Measurements from ENCODE around the gene SELPLG. TPM values are rescaled to one million over a fixed set of nuclear protein-coding genes. Genes with fewer than 3 reads are reported as not detected.
"Not testable (repeated sequence)": the region's sequence is repeated elsewhere in the genome, so short reads cannot be mapped to it uniquely, and the experiment has no call there.

Gene SELPLG
- total RNA-seq, 1 donor from 2014 or later: 4.3 TPM

- DNase-seq (ENCODE audit: low spot score): no peak
Measured at GRCh38 chr12:108638997-108639822, 5.5 kb upstream of the SELPLG start.

GRCh38 chr12:108638141-108638827 is 4.6 kb upstream of the SELPLG start:
- DNase-seq (ENCODE audit: low spot score): no peak

- no peak for DNase-seq (ENCODE audit: low spot score)
Measured at GRCh38 chr12:108637222-108637971, 3.7 kb upstream of the SELPLG start.

GRCh38 chr12:108635997-108636808 is 2.5 kb upstream of the SELPLG start:
- DNase-seq (ENCODE audit: low spot score): no peak

GRCh38 chr12:108635201-108635996 is 1.7 kb upstream of the SELPLG start:
- DNase-seq (ENCODE audit: low spot score): no peak

GRCh38 chr12:108634341-108634751 is 652 bp upstream of the SELPLG start:
- no peak for DNase-seq (ENCODE audit: low spot score)

- DNase-seq (ENCODE audit: low spot score): no peak
Measured at GRCh38 chr12:108633081-108633533, 587 bp downstream of the SELPLG start.

- not testable (repeated sequence) for DNase-seq (ENCODE audit: low spot score)
Measured at GRCh38 chr12:108631261-108631660, 2.4 kb downstream of the SELPLG start.

- DNase-seq (ENCODE audit: low spot score): no peak
Measured at GRCh38 chr12:108630481-108631207, 3.0 kb downstream of the SELPLG start.

- no peak for DNase-seq (ENCODE audit: low spot score)
Measured at GRCh38 chr12:108629824-108630476, 3.7 kb downstream of the SELPLG start.

GRCh38 chr12:108629151-108629550 is 4.5 kb downstream of the SELPLG start:
- no peak for DNase-seq (ENCODE audit: low spot score)

GRCh38 chr12:108627134-108627920 is 6.4 kb downstream of the SELPLG start:
- DNase-seq (ENCODE audit: low spot score): no peak

GRCh38 chr12:108625228-108625627 is 8.5 kb downstream of the SELPLG start:
- DNase-seq (ENCODE audit: low spot score): no peak

GRCh38 chr12:108623577-108623976 is 10.1 kb downstream of the SELPLG start:
- DNase-seq (ENCODE audit: low spot score): no peak

- DNase-seq (ENCODE audit: low spot score): no peak
Measured at GRCh38 chr12:108622921-108623514, 10.7 kb downstream of the SELPLG start.

GRCh38 chr12:108622421-108622820 is 11.3 kb downstream of the SELPLG start:
- no peak for DNase-seq (ENCODE audit: low spot score)

- no peak for DNase-seq (ENCODE audit: low spot score)
Measured at GRCh38 chr12:108621161-108621560, 12.5 kb downstream of the SELPLG start.

- DNase-seq (ENCODE audit: low spot score): no peak
Measured at GRCh38 chr12:108620236-108620879, 13.3 kb downstream of the SELPLG start.
